Mammary epithelial cell (primary cell): ENCODE measurements around the gene MAN2A2.

Source experiments
- CTCF ChIP-seq, 2 donors: IDR thresholded peaks in 1 of 2; conservative IDR thresholded peaks in 1 of 2; 2 replicates each; pipeline ENCODE4 v1.5.1; 2011 to 2012; ENCODE audit warnings: inconsistent platforms in 2 of 2, low read length in 2 of 2, mild to moderate bottlenecking in 2 of 2, control low read depth in 1 of 2, low read depth in 1 of 2; ENCODE audit not compliant: insufficient read depth in 1 of 2; ENCODE audit errors: extremely low read depth in 1 of 2
- EZH2 ChIP-seq: IDR thresholded peaks from 2 replicates; pipeline ENCODE4 v1.6.1; 2012; ENCODE audit warnings: low read length, inconsistent platforms, borderline replicate concordance

GRCh38 chr15:90960298-90961091, 57.4 kb downstream of the MAN2A2 start:
- no peak for TF ChIP-seq EZH2
- TF ChIP-seq CTCF (conservative IDR thresholded peaks at IDR 0.05 in 1 of 2, IDR thresholded peaks at IDR 0.05 in 1 of 2; ENCODE audit: extremely low read depth in 1 of 2, insufficient read depth in 1 of 2, low read depth in 1 of 2, low read length in 2 of 2) = no peak
